Neural cell (in vitro differentiated cells): ENCODE measurements around the gene MAP4K4.

Source experiments
- EP300 ChIP-seq: fragments of 450-650 bp; conservative IDR thresholded peaks from 2 replicates; pipeline ENCODE4 v1.6.1; 2014; ENCODE audit warnings: antibody characterized with exemption, mild to moderate bottlenecking, moderate library complexity; ENCODE audit not compliant: poor library complexity, severe bottlenecking
- EZH2 ChIP-seq: fragments of 200-600, 300-800 bp; shearing (Covaris generic), sonication (generic); IDR thresholded peaks from 2 replicates; pipeline ENCODE4 v1.6.1; 2014; ENCODE audit warnings: antibody characterized with exemption, low read length, borderline replicate concordance, mild to moderate bottlenecking; ENCODE audit not compliant: insufficient read depth, poor library complexity, severe bottlenecking
- MXI1 ChIP-seq: fragments of 450-650 bp; conservative IDR thresholded peaks from 2 replicates; pipeline ENCODE4 v1.6.1; 2014; ENCODE audit warnings: antibody characterized with exemption, mild to moderate bottlenecking; ENCODE audit not compliant: poor library complexity, severe bottlenecking
- POLR2AphosphoS5 ChIP-seq: IDR thresholded peaks from 2 replicates; pipeline ENCODE4 v1.6.1; 2012
- TAF1 ChIP-seq: IDR thresholded peaks from 2 replicates; pipeline ENCODE4 v1.6.1; 2012; ENCODE audit warnings: low read depth
- TF ChIP-seq, protein P1 (sequence below): fragments of 450-650 bp; IDR thresholded peaks from 2 replicates; pipeline ENCODE4 v1.5.1; 2014; ENCODE audit warnings: antibody characterized with exemption, mild to moderate bottlenecking, moderate library complexity; ENCODE audit not compliant: poor library complexity, severe bottlenecking
- TF ChIP-seq, protein P2 (sequence below): IDR thresholded peaks from 2 replicates; pipeline ENCODE4 v1.6.1; 2012; ENCODE audit warnings: borderline replicate concordance

DNA sequence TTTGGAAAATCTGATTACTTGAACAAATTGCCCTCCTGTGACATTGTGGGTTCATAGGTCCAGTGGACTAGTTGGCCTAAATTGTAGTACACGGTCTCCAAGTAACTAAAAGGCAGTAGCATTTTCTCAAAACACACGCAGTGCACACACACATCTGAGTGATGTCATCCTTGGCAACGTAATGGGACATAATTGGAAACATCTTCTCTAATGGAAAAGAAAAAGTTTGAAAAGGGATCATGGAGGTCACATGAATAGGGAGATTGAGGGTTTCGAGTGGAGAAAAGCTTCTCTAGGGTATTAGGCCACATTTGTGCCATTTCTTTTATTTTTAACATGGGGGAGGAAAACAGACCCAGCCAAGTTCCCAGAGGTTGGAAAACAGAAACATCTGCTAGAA, 93.3 kb downstream of the MAP4K4 start:
- TF ChIP-seq, protein P1, sequence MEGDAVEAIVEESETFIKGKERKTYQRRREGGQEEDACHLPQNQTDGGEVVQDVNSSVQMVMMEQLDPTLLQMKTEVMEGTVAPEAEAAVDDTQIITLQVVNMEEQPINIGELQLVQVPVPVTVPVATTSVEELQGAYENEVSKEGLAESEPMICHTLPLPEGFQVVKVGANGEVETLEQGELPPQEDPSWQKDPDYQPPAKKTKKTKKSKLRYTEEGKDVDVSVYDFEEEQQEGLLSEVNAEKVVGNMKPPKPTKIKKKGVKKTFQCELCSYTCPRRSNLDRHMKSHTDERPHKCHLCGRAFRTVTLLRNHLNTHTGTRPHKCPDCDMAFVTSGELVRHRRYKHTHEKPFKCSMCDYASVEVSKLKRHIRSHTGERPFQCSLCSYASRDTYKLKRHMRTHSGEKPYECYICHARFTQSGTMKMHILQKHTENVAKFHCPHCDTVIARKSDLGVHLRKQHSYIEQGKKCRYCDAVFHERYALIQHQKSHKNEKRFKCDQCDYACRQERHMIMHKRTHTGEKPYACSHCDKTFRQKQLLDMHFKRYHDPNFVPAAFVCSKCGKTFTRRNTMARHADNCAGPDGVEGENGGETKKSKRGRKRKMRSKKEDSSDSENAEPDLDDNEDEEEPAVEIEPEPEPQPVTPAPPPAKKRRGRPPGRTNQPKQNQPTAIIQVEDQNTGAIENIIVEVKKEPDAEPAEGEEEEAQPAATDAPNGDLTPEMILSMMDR: no peak
- no peak for TF ChIP-seq EP300
- TF ChIP-seq, protein P2, sequence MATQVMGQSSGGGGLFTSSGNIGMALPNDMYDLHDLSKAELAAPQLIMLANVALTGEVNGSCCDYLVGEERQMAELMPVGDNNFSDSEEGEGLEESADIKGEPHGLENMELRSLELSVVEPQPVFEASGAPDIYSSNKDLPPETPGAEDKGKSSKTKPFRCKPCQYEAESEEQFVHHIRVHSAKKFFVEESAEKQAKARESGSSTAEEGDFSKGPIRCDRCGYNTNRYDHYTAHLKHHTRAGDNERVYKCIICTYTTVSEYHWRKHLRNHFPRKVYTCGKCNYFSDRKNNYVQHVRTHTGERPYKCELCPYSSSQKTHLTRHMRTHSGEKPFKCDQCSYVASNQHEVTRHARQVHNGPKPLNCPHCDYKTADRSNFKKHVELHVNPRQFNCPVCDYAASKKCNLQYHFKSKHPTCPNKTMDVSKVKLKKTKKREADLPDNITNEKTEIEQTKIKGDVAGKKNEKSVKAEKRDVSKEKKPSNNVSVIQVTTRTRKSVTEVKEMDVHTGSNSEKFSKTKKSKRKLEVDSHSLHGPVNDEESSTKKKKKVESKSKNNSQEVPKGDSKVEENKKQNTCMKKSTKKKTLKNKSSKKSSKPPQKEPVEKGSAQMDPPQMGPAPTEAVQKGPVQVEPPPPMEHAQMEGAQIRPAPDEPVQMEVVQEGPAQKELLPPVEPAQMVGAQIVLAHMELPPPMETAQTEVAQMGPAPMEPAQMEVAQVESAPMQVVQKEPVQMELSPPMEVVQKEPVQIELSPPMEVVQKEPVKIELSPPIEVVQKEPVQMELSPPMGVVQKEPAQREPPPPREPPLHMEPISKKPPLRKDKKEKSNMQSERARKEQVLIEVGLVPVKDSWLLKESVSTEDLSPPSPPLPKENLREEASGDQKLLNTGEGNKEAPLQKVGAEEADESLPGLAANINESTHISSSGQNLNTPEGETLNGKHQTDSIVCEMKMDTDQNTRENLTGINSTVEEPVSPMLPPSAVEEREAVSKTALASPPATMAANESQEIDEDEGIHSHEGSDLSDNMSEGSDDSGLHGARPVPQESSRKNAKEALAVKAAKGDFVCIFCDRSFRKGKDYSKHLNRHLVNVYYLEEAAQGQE: no peak
- TF ChIP-seq EZH2: no peak
- TF ChIP-seq TAF1: no peak
- TF ChIP-seq MXI1: no peak
- no peak for TF ChIP-seq POLR2AphosphoS5
